MCF 10A (cell line): Measurements from ENCODE around the gene KLF1. TPM values are rescaled to one million over a fixed set of nuclear protein-coding genes. Genes with fewer than 3 reads are reported as not detected.
"Not testable (repeated sequence)": the region's sequence is repeated elsewhere in the genome, so short reads cannot be mapped to it uniquely, and the experiment has no call there.

Experiments used
- BruUV-seq: library from RNA; stranded (reverse); fragments of 400-500 nt; replicated peaks from 2 replicates; lab custom pipeline; 2021; lab: Mats Ljungman, UMichigan
- CTCF ChIA-PET: fragments of 300-600 bp; sonication (Branson Sonifier 250); formaldehyde crosslinking; extraction: SDS; loops from one replicate; lab custom pipeline; 2021; ENCODE audit warnings: antibody characterized with exemption, inconsistent platforms; lab: Yijun Ruan, JAX
- POLR2A ChIA-PET: fragments of 300-600, 350-650 bp; sonication (Branson Sonifier 250); formaldehyde crosslinking; extraction: SDS; loops from one replicate; lab custom pipeline; 2020; ENCODE audit warnings: antibody characterized with exemption, inconsistent platforms; lab: Yijun Ruan, JAX
- DNase-seq: peaks from one replicate; pipeline ENCODE4 v3.0.0-alpha.2; 2018; ENCODE audit not compliant: unreplicated experiment
- H3K27ac Mint-ChIP-seq: one replicate; pipeline ENCODE4 v1.8.0; 2022; ENCODE audit warnings: mild to moderate bottlenecking, low read depth, mixed read lengths; ENCODE audit not compliant: unreplicated experiment
- H3K27me3 Mint-ChIP-seq: one replicate; pipeline ENCODE4 v1.8.0; 2022; ENCODE audit warnings: mixed read lengths; ENCODE audit not compliant: insufficient read depth, unreplicated experiment
- H3K36me3 Mint-ChIP-seq: one replicate; pipeline ENCODE4 v1.8.0; 2022; ENCODE audit warnings: mild to moderate bottlenecking, moderate library complexity, mixed read lengths; ENCODE audit not compliant: insufficient read depth, unreplicated experiment
- H3K4me1 Mint-ChIP-seq: one replicate; pipeline ENCODE4 v1.8.0; 2022; ENCODE audit warnings: mixed read lengths; ENCODE audit not compliant: insufficient read depth, unreplicated experiment
- H3K4me3 Mint-ChIP-seq: one replicate; pipeline ENCODE4 v1.8.0; 2022; ENCODE audit warnings: mild to moderate bottlenecking, moderate library complexity, mixed read lengths; ENCODE audit not compliant: unreplicated experiment
- H3K9me3 Mint-ChIP-seq: one replicate; pipeline ENCODE4 v1.8.0; 2022; ENCODE audit warnings: mixed read lengths; ENCODE audit not compliant: unreplicated experiment
- CTCF ChIP-seq: fragments of 200-600 bp; IDR thresholded peaks from one replicate; pipeline ENCODE4 v1.8.0; 2022; ENCODE audit warnings: antibody characterized with exemption, mild to moderate bottlenecking; ENCODE audit not compliant: unreplicated experiment
- intact Hi-C: fragments of 100-400 bp; cut with micrococcal nuclease; formaldehyde crosslinking; loops from 2 replicates; pipeline ENCODE4 v1.14.1; 2022
- total RNA-seq: library from RNA; stranded (reverse); gene quantifications from 2 replicates; pipeline ENCODE4 v1.2.3, GENCODE V29; 2022

KLF1 gene
- total RNA-seq, 1 experiment from 2014 or later, result not detected

DNA sequence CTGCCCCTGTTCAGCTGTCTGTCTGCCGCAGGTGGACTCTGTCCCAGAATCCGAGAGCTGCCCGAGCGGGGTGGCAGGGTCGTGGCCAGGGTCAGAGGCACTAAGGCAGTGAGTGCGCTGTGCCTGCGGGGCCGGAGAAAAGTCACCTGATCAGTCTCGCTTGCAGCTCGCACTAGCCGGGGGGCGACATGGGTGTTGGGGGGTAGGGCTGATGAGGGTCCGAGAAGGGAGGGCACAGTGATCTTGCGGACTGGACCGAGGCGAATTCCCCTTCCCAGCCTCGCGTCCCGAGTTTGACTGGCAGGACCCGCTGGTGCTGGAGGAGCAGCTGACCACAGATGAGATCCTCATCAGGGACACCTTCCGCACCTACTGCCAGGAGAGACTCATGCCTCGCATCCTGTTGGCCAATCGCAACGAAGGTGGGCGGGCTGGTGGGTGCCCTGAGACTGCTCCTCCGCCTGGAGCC is 4.6 kb upstream of the KLF1 start:
- peak overlapping the region; percentile 99 for H3K4me3 Mint-ChIP-seq
- no peaks in the 10 kb centered on the region for H3K27me3 Mint-ChIP-seq
- peaks cover 16% of the 10 kb centered on the region for H3K4me1 Mint-ChIP-seq
- H3K27ac Mint-ChIP-seq, result peak overlapping the region; percentile 69
- intact Hi-C loops, result no loop called here
- ChIA-PET POLR2A (interaction anchor here (0.6 to 2.3 kb wide), 18 partner anchors 9 to 281 kb away, joined by 3 to 37 read pairs (median 4); partner anchors contain the start of genes DNASE2, FARSA, PRDX2 and RAD23A), CTCF (interaction anchor here (0.7 to 2.3 kb wide), 3 partner anchors 74 to 140 kb away, joined by 3 to 11 read pairs (median 3); partner anchors contain the start of gene BEST2)
- BruUV-seq, result TSS peak; percentile 55
- peaks cover 23% of the 10 kb centered on the region for H3K36me3 Mint-ChIP-seq
- H3K9me3 Mint-ChIP-seq, result no peaks in the 10 kb centered on the region
- TF ChIP-seq CTCF, result no peak
- no peak for DNase-seq

DNA sequence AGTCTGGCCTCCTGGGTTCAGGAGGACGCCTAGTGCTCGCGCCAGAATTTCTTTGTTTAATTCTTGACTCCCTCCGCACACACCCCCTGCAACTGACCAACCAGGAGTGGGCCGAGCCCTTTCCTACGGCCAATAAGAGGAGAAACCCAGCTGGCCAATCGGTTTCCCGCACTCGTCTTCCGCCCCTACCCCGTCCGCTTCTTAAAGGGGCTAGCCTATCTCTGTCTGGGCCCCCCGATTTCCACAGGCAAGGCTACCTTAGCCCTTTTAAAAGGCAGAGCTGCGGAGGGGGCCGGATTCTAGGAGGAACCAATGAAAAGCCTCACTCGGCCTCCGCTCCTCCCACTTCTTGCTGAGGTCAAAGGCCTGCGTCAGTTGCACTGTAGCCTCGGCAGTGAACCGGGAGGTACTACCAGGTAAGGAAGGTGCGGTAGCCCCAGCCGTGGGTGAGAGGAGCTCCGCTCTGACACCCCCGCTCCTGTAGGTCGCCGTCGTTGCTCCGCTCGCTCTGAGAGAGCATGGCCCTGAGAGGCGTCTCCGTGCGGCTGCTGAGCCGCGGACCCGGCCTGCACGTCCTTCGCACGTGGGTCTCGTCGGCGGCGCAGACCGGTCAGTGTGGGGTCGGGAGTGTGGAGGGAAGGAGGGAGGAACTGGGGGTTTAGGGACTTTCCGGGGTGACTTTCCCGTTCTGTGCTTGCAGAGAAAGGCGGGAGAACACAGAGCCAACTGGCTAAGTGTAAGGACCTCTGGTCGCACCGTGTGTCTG is 4.0 kb upstream of the KLF1 start, which contains the start of gene GCDH:
GCDH (plus strand) TSS at position 374 of the 766 bp plus-strand sequence; CDS start at position 519, 145 bp downstream.
- no peak for TF ChIP-seq CTCF
- intact Hi-C loops, result no loop called here
- peak within 1 kb of the TSS; percentile 99 for H3K4me3 Mint-ChIP-seq
- peak within 1 kb of the TSS; percentile 69 for H3K27ac Mint-ChIP-seq
- H3K4me1 Mint-ChIP-seq, result peaks cover 16% of the 10 kb centered on the region
- ChIA-PET POLR2A (interaction anchor here (0.6 to 2.3 kb wide), 26 partner anchors 9 to 1200 kb away, joined by 3 to 37 read pairs (median 4); partner anchors contain the start of genes DNASE2, FARSA, PRDX2 and RAD23A), CTCF (interaction anchor here (0.6 to 2.3 kb wide), 8 partner anchors 13 to 168 kb away, joined by 3 to 11 read pairs (median 4); no protein-coding TSS in a partner anchor)
- H3K9me3 Mint-ChIP-seq, result no peaks in the 10 kb centered on the region
- no peaks in the 10 kb centered on the region for H3K27me3 Mint-ChIP-seq
- H3K36me3 Mint-ChIP-seq, result peaks cover 23% of the 10 kb centered on the region
- no TSS peak for BruUV-seq
- peak; percentile 100 for DNase-seq

DNA sequence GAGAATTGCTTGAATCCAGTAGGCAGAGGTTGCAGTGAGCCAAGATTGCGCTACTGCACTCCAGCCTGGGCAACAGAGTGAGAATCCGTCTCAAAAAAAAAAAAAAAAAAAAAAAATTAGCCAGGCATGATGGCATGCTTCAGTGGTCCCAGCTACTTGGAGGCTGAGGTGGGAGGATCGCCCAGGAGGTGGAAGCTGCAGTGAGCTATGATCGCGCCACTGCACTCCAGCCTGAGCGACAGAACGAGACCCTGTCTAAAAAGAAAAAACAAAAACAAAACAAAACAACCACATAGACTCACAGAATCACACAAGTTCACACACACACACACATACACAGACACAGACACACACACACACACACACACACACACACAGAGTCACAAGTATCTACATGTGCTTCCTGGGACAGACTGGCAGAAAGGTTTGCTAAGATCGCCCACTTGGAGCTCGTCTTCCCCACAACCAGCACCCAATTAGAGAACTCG is 3.3 kb upstream of the KLF1 start:
- ChIA-PET POLR2A (interaction anchor here (0.6 to 2.3 kb wide), 24 partner anchors 9 to 1201 kb away, joined by 3 to 37 read pairs (median 4); partner anchors contain the start of genes DNASE2, FARSA, PRDX2 and RAD23A), CTCF (interaction anchor here (0.6 to 2.3 kb wide), 8 partner anchors 13 to 167 kb away, joined by 3 to 11 read pairs (median 4); no protein-coding TSS in a partner anchor)
- Mint-ChIP-seq H3K36me3 (peaks cover 21% of the 10 kb centered on the region), H3K4me1 (peaks cover 16% of the 10 kb centered on the region), H3K4me3 (peak overlapping the region; percentile 99), H3K27ac (peak overlapping the region; percentile 69)
- intact Hi-C loops, DNase-seq, H3K9me3 Mint-ChIP-seq, H3K27me3 Mint-ChIP-seq, BruUV-seq: not testable (repeated sequence)

- no peak for DNase-seq
- POLR2A ChIA-PET, result interaction anchor here (0.6 kb wide), 1 partner anchor 95 kb away, joined by 4 read pairs; no protein-coding TSS in a partner anchor
- Mint-ChIP-seq H3K4me1 (peaks cover 16% of the 10 kb centered on the region), H3K9me3 (no peaks in the 10 kb centered on the region), H3K36me3 (peaks cover 6% of the 10 kb centered on the region), H3K27ac (no peak overlapping the region), H3K27me3 (no peaks in the 10 kb centered on the region), H3K4me3 (no peak overlapping the region)
- TF ChIP-seq CTCF, result no peak
- CTCF ChIA-PET, result interaction anchor here (1.2 to 1.4 kb wide), 2 partner anchors 40 to 111 kb away, joined by 5 to 7 read pairs; no protein-coding TSS in a partner anchor
- BruUV-seq, result no TSS peak
- intact Hi-C loops, result no loop called here
Measured at GRCh38 chr19:12888006-12888603, 1.1 kb upstream of the KLF1 start.
